ENCODE results near the gene ZNF367. TPM values are rescaled to one million over a fixed set of nuclear protein-coding genes. Genes with fewer than 3 reads are reported as not detected.
"Not testable (repeated sequence)": the region's sequence is repeated elsewhere in the genome, so short reads cannot be mapped to it uniquely, and the experiment has no call there.

Gene ZNF367
- total RNA-seq, 1 donor from 2014 or later, result 12.2 TPM

GRCh38 chr9:96360976-96361375, 57.2 kb downstream of the ZNF367 start:
- TF ChIP-seq CTCF (conservative IDR thresholded peaks at IDR 0.05; ENCODE audit: low read depth, low read length), result no peak
- DNase-seq (ENCODE audit: low read depth), result no peak
- H3K4me3 ChIP-seq (ENCODE audit: low read depth, low read length), result no peak overlapping the region

- H3K4me3 ChIP-seq (ENCODE audit: low read depth, low read length); DNase-seq (ENCODE audit: low read depth): not testable (repeated sequence)
These were observed 57.6 kb downstream of the ZNF367 start for GRCh38 chr9:96360523-96360922.

GRCh38 chr9:96350866-96351265, 67.3 kb downstream of the ZNF367 start:
- no peak for TF ChIP-seq CTCF (conservative IDR thresholded peaks at IDR 0.05; ENCODE audit: low read depth, low read length)
- no peak for DNase-seq (ENCODE audit: low read depth)
- no peak overlapping the region for H3K4me3 ChIP-seq (ENCODE audit: low read depth, low read length)

GRCh38 chr9:96348261-96348660, 69.9 kb downstream of the ZNF367 start:
- no peak overlapping the region for H3K4me3 ChIP-seq (ENCODE audit: low read depth, low read length)
- no peak for TF ChIP-seq CTCF (conservative IDR thresholded peaks at IDR 0.05; ENCODE audit: low read depth, low read length)
- no peak for DNase-seq (ENCODE audit: low read depth)

GRCh38 chr9:96345551-96345950, 72.6 kb downstream of the ZNF367 start:
- no peak for TF ChIP-seq CTCF (conservative IDR thresholded peaks at IDR 0.05; ENCODE audit: low read depth, low read length)
- H3K4me3 ChIP-seq (ENCODE audit: low read depth, low read length), result no peak overlapping the region
- no peak for DNase-seq (ENCODE audit: low read depth)

- no peak for TF ChIP-seq CTCF (conservative IDR thresholded peaks at IDR 0.05; ENCODE audit: low read depth, low read length)
- peak; percentile 87 for DNase-seq (ENCODE audit: low read depth)
- H3K4me3 ChIP-seq (ENCODE audit: low read depth, low read length), result no peak overlapping the region
These were observed 73.6 kb downstream of the ZNF367 start for GRCh38 chr9:96344458-96345180.

- TF ChIP-seq CTCF (conservative IDR thresholded peaks at IDR 0.05; ENCODE audit: low read depth, low read length), result no peak
- no peak for DNase-seq (ENCODE audit: low read depth)
- no peak overlapping the region for H3K4me3 ChIP-seq (ENCODE audit: low read depth, low read length)
These were observed 74.4 kb downstream of the ZNF367 start for GRCh38 chr9:96343515-96344360.

Data from epithelial cell of proximal tubule (primary cell).